Mesothelial cell of epicardium (in vitro differentiated cells): ENCODE measurements around the gene LRRC41. TPM values are rescaled to one million over a fixed set of nuclear protein-coding genes. Genes with fewer than 3 reads are reported as not detected.
"Not testable (repeated sequence)": the region's sequence is repeated elsewhere in the genome, so short reads cannot be mapped to it uniquely, and the experiment has no call there.

Source experiments
- DNase-seq, 2 experiments: peaks; one replicate each; pipeline ENCODE4 v3.0.0; 2021; ENCODE audit warnings: low spot score in 2 of 2; ENCODE audit not compliant: unreplicated experiment in 2 of 2
- H3K27ac Mint-ChIP-seq: 2 replicates; pipeline ENCODE4 v1.8.0; 2021; ENCODE audit warnings: mixed read lengths
- H3K27me3 Mint-ChIP-seq: 2 replicates; pipeline ENCODE4 v1.8.0; 2021; ENCODE audit warnings: low read depth, mixed read lengths
- H3K36me3 Mint-ChIP-seq: 2 replicates; pipeline ENCODE4 v1.8.0; 2021; ENCODE audit warnings: mixed read lengths
- H3K4me1 Mint-ChIP-seq: 2 replicates; pipeline ENCODE4 v1.8.0; 2021; ENCODE audit warnings: mixed read lengths
- H3K4me3 Mint-ChIP-seq: 2 replicates; pipeline ENCODE4 v1.8.0; 2021; ENCODE audit warnings: mild to moderate bottlenecking, moderate library complexity, mixed read lengths
- H3K9me3 Mint-ChIP-seq: 2 replicates; pipeline ENCODE4 v1.8.0; 2021; ENCODE audit warnings: mixed read lengths
- CTCF ChIP-seq: fragments of 200-600 bp; sonication (generic); IDR thresholded peaks from one replicate; pipeline ENCODE4 v1.5.0; 2021; ENCODE audit warnings: antibody characterized with exemption; ENCODE audit not compliant: unreplicated experiment
- total RNA-seq: library from RNA; stranded (reverse); gene quantifications from 3 replicates; pipeline ENCODE4 v1.2.1, GENCODE V29; 2021

The LRRC41 gene
- total RNA-seq, 1 donor from 2014 or later = 122 TPM

DNA sequence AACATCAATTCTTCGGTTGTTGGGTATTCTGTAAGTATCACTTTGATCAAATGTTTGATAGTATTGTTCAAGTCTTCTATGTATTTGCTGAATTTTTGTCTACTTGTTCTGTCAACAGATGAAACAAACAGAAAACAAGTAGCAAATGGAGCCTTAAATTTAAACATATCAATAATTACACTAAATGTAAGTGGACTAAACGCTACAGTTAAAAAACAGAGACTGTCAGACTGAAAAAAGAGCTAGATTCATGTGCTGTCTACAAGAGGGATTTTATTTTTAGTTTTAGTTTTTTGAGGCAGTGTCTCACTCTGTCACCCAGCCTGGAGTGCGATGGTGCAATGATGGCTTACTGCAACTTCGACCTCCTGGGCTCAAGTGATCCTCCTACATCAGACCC is 66.5 kb downstream of the LRRC41 start:
- Mint-ChIP-seq H3K36me3 (no peaks in the 10 kb centered on the region), H3K9me3 (peaks cover 11% of the 10 kb centered on the region), H3K27me3 (no peaks in the 10 kb centered on the region), H3K27ac (no peak overlapping the region), H3K4me3 (no peak overlapping the region), H3K4me1 (no peaks in the 10 kb centered on the region)
- no peak for DNase-seq
- TF ChIP-seq CTCF = no peak

DNA sequence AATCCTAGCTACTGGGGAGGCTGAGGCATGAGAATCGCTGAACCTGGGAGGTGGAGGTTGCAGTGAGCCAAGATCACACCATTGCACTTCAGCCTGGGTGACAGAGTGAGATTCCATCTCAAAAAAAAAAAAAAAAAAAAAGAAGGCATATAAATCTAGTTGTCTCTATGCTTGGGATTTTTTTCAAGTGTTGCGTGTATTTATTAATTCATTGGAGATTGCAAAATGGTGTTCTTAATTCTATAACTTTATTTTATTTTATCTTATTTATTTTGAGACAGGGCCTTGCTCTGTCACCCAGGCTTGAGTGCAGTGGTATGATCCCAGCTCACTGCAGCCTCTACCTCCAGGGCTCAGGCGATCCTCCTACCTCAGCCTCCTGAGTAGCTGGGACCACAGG is 72.2 kb downstream of the LRRC41 start:
- DNase-seq, H3K27ac Mint-ChIP-seq, H3K36me3 Mint-ChIP-seq, H3K27me3 Mint-ChIP-seq, H3K4me1 Mint-ChIP-seq, H3K4me3 Mint-ChIP-seq, H3K9me3 Mint-ChIP-seq: not testable (repeated sequence)

Other genes starting within 250 kb of the LRRC41 start
- gene PIK3R3, start 171.0 kb downstream of the LRRC41 start, total RNA-seq = 36.2 to 41.3 TPM (median 39.0 TPM) in 3 replicates
- gene TSPAN1, start 128.5 kb downstream of the LRRC41 start, total RNA-seq = 0.51 to 0.63 TPM (median 0.52 TPM) in 3 replicates
- gene P3R3URF, start 127.1 kb downstream of the LRRC41 start, total RNA-seq = not detected in 3 replicates
- 87.1 to 95.6 TPM (median 91.6 TPM) in 3 replicates for gene POMGNT1, start 105.2 kb downstream of the LRRC41 start, total RNA-seq
- 2.1 to 2.8 TPM (median 2.6 TPM) in 3 replicates for gene LURAP1, start 100.3 kb downstream of the LRRC41 start, total RNA-seq
- 11.2 to 12.2 TPM (median 11.7 TPM) in 3 replicates for gene RAD54L, start 55.9 kb downstream of the LRRC41 start, total RNA-seq
- gene UQCRH, start 82 bp upstream of the LRRC41 start, total RNA-seq = 205 to 211 TPM (median 209 TPM) in 3 replicates
- gene NSUN4, start 37.2 kb upstream of the LRRC41 start, total RNA-seq = 21.0 to 24.2 TPM (median 23.5 TPM) in 3 replicates
- 27.4 to 35.0 TPM (median 34.8 TPM) in 3 replicates for gene FAAH, start 90.7 kb upstream of the LRRC41 start, total RNA-seq
- gene DMBX1, start 186.2 kb upstream of the LRRC41 start, total RNA-seq = not detected in 3 replicates
- not detected in 3 replicates for gene KNCN, start 248.0 kb upstream of the LRRC41 start, total RNA-seq